Transverse colon (tissue), 3 donors: Measurements from ENCODE around the gene SMARCAL1.

Experiments used
- CTCF ChIP-seq, 5 experiments: fragments of 200-600 bp in 3 of 5; fragments of 450-650 bp in 2 of 5; sonication (generic) in 3 of 5; IDR thresholded peaks; 1 replicate in 2 of 5; 2 replicates in 3 of 5; pipeline ENCODE4 v1.5.1; 2016 to 2017; ENCODE audit warnings: antibody characterized with exemption in 5 of 5, inconsistent platforms in 3 of 5, mild to moderate bottlenecking in 2 of 5, moderate library complexity in 1 of 5
- EP300 ChIP-seq: sonication (generic); formaldehyde crosslinking; IDR thresholded peaks from one replicate; pipeline ENCODE4 v1.6.1; 2017; ENCODE audit warnings: antibody characterized with exemption, low read depth
- POLR2A ChIP-seq: fragments of 450-650 bp; IDR thresholded peaks from one replicate; pipeline ENCODE4 v1.6.1; 2016; ENCODE audit warnings: antibody characterized with exemption, mild to moderate bottlenecking, moderate library complexity

GRCh38 chr2:216467845-216468244, 55.6 kb downstream of the SMARCAL1 start:
- TF ChIP-seq EP300 (no peak), CTCF (IDR thresholded peaks at IDR 0.05) (no peak), POLR2A (no peak)
